Right renal pelvis (tissue), 4 donors: ENCODE data around the gene TRIP11. TPM values are rescaled to one million over a fixed set of nuclear protein-coding genes. Genes with fewer than 3 reads are reported as not detected.

ENCODE experiments used
- DNase-seq, 4 donors: peaks; one replicate each; pipeline ENCODE4 v3.0.0-alpha.2; 2013; ENCODE audit warnings: low read depth in 4 of 4, low spot score in 3 of 4, missing footprints in 1 of 4
- polyA plus RNA-seq, 4 donors: library from polyadenylated mRNA; unstranded; fragments of 120-200 nt; gene quantifications; one replicate each; pipeline ENCODE4 v1.2.1, GENCODE V29; 2013; ENCODE audit not compliant: insufficient read length in 4 of 4

Gene TRIP11
- polyA plus RNA-seq, 4 donors = 31.1 to 40.3 (median 39.2) TPM

GRCh38 chr14:91926131-91926890 is 113.5 kb downstream of the TRIP11 start:
- DNase-seq = no peak

GRCh38 chr14:91925727-91926121 is 114.1 kb downstream of the TRIP11 start:
- DNase-seq = no peak

GRCh38 chr14:91925001-91925726 is 114.7 kb downstream of the TRIP11 start:
- DNase-seq = no peak

- DNase-seq = no peak
Observed at GRCh38 chr14:91920526-91920925, 119.3 kb downstream of the TRIP11 start.

- DNase-seq = no peak
Observed at GRCh38 chr14:91919814-91920213, 120.0 kb downstream of the TRIP11 start.

- DNase-seq = no peak
Observed at GRCh38 chr14:91918186-91918883, 121.5 kb downstream of the TRIP11 start.

Other genes with a start within 250 kb of the TRIP11 start
- 10 to 100 TPM; 12.0 to 19.8 (median 13.6) TPM for gene TC2N, start 172.5 kb downstream of the TRIP11 start, polyA plus RNA-seq
- gene FBLN5, start 92.4 kb downstream of the TRIP11 start, polyA plus RNA-seq = 100 to 1,000 TPM; 161 to 185 (median 168) TPM
- gene ATXN3, start 66.5 kb upstream of the TRIP11 start, polyA plus RNA-seq = 10 to 100 TPM; 21.6 to 28.6 (median 25.3) TPM
- 100 to 1,000 TPM; 168 to 194 (median 175) TPM for gene NDUFB1, start 81.6 kb upstream of the TRIP11 start, polyA plus RNA-seq
- 10 to 100 TPM; 54.1 to 68.4 (median 66.0) TPM for gene CPSF2, start 81.9 kb upstream of the TRIP11 start, polyA plus RNA-seq